Peyer's patch (tissue), 4 donors: Measurements from ENCODE around the gene NIPBL. TPM values are rescaled to one million over a fixed set of nuclear protein-coding genes. Genes with fewer than 3 reads are reported as not detected.

Experiments
- DNase-seq, 3 donors: peaks; one replicate each; pipeline ENCODE4 v3.0.0-alpha.2; 2017 to 2019
- H3K27ac ChIP-seq, 4 donors: fragments of 200-600 bp; sonication (generic); one replicate each; pipeline ENCODE4 v1.5.1; 2016 to 2019
- H3K27me3 ChIP-seq, 2 donors: fragments of 200-600 bp; sonication (generic); one replicate each; pipeline ENCODE4 v1.5.1; 2019
- H3K36me3 ChIP-seq, 3 donors: fragments of 200-600 bp; sonication (generic); one replicate each; pipeline ENCODE4 v1.5.1; 2016 to 2019
- H3K4me1 ChIP-seq, 4 donors: fragments of 200-600 bp; sonication (generic); one replicate each; pipeline ENCODE4 v1.5.1; 2016 to 2019
- H3K4me3 ChIP-seq, 4 donors: fragments of 200-600 bp; sonication (generic); 1 replicate in 3 of 4; 2 replicates in 1 of 4; pipeline ENCODE4 v1.5.1; 2016 to 2019; ENCODE audit warnings: mild to moderate bottlenecking in 1 of 4
- H3K9me3 ChIP-seq, 4 donors: fragments of 200-600 bp; sonication (generic); one replicate each; pipeline ENCODE4 v1.5.1; 2016 to 2019; ENCODE audit warnings: mild to moderate bottlenecking in 1 of 4
- POLR2A ChIP-seq, 2 donors: fragments of 450-650 bp; IDR thresholded peaks; one replicate each; pipeline ENCODE4 v1.5.1; 2017; ENCODE audit warnings: antibody characterized with exemption in 2 of 2, mild to moderate bottlenecking in 2 of 2, moderate library complexity in 2 of 2
- total RNA-seq, 4 donors: library from RNA; depleted of rRNA; stranded (reverse); fragments of >200 nt; gene quantifications; one replicate each; pipeline ENCODE4 v1.1.0, GENCODE V29; 2016
- TF ChIP-seq, protein P1 (sequence below), 6 experiments: fragments of 450-650 bp in 4 of 6; fragments of 200-600 bp in 2 of 6; sonication (generic) in 1 of 6; IDR thresholded peaks; one replicate each; pipeline ENCODE4 v1.5.1; 2017 to 2019; ENCODE audit warnings: antibody characterized with exemption in 6 of 6, mild to moderate bottlenecking in 3 of 6, moderate library complexity in 1 of 6

The NIPBL gene
- total RNA-seq, 4 donors from 2014 or later = 48.7 to 109 (median 68.8) TPM

DNA sequence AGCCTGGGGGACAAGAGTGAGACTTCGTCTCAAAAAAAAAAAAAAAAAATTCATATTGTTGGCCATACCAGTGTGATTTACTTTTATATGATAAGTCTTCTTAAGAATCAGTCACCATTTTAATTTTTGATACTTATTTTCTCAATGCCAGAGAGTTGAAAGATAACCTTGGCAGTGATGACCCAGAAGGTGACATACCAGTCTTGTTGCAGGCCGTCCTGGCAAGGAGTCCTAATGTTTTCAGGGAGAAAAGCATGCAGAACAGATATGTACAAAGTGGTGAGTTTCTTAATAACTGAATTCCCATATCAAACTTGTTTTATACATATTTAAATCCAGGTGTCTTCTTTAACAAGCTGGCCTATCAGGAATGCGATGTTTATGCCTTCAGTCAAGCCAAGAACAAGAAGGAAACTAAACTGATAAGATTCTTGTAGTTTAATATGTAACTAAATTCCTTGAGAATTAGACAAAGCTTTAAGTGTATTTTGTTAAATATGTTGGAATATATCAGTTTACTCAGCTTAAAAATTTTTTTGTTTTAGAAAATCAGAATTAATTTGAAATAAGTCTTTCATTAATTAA, 81.5 kb downstream of the NIPBL start:
- Histone ChIP-seq H3K27ac (no peak overlapping the region), H3K9me3 (no peaks in the 10 kb centered on the region), H3K36me3 (peaks cover 0 to 47% (median 0%) of the 10 kb centered on the region in 3 donors), H3K4me3 (no peak overlapping the region), H3K4me1 (no peaks in the 10 kb centered on the region), H3K27me3 (no peaks in the 10 kb centered on the region)
- no peak for DNase-seq
- TF ChIP-seq, protein P1, sequence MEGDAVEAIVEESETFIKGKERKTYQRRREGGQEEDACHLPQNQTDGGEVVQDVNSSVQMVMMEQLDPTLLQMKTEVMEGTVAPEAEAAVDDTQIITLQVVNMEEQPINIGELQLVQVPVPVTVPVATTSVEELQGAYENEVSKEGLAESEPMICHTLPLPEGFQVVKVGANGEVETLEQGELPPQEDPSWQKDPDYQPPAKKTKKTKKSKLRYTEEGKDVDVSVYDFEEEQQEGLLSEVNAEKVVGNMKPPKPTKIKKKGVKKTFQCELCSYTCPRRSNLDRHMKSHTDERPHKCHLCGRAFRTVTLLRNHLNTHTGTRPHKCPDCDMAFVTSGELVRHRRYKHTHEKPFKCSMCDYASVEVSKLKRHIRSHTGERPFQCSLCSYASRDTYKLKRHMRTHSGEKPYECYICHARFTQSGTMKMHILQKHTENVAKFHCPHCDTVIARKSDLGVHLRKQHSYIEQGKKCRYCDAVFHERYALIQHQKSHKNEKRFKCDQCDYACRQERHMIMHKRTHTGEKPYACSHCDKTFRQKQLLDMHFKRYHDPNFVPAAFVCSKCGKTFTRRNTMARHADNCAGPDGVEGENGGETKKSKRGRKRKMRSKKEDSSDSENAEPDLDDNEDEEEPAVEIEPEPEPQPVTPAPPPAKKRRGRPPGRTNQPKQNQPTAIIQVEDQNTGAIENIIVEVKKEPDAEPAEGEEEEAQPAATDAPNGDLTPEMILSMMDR (IDR thresholded peaks at IDR 0.05) = no peak
- TF ChIP-seq POLR2A (IDR thresholded peaks at IDR 0.05) = no peak

DNA sequence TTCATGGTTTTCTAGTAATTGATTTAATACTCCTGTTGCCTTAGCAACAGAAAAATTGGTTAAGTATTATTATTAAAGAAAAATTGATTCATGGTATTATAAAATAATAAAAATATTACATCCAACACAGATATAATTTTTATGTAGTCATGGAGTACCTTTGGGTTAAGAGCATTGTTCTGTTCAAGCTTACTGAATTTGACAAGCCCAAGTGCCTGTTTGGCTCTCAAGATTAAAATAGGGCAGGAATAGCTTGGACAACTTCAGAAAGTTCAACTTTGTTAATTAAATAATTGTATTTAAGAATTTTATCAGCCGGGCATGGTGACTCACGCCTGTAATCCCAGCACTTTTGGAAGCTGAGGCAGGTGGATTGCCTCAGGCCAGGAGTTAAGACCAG, 82.0 kb downstream of the NIPBL start:
- H3K27me3 ChIP-seq = no peaks in the 10 kb centered on the region

DNA sequence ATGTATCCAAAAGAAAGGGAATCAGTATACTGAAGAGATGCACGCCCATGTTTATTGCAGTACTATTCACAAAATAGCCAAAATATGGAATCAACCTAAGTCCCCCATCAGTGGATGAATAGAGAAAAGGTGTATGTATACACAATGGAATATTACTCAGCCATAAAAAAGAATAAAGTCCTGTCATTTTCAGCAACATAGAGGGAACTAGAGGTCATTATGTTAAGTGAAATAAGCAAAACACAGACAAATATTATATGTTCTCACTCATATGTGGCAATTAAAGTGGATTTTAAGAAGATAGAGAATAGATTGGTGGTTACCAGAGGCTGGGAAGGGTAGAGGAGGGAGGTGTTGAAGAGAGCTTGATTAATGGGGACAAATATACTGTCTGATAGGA, 88.6 kb downstream of the NIPBL start:
- Histone ChIP-seq H3K36me3 (peaks cover 0 to 59% (median 0%) of the 10 kb centered on the region in 3 donors), H3K4me1 (no peaks in the 10 kb centered on the region), H3K4me3 (no peak overlapping the region), H3K27me3 (no peaks in the 10 kb centered on the region), H3K27ac (no peak overlapping the region), H3K9me3 (no peaks in the 10 kb centered on the region)
- TF ChIP-seq POLR2A (IDR thresholded peaks at IDR 0.05) = no peak
- TF ChIP-seq, protein P1 (IDR thresholded peaks at IDR 0.05) = no peak
- no peak for DNase-seq

More for the DNA sequence above, 82.0 kb downstream of the NIPBL start:
- Histone ChIP-seq H3K9me3 (no peaks in the 10 kb centered on the region), H3K36me3 (peaks cover 0 to 51% (median 0%) of the 10 kb centered on the region in 3 donors), H3K4me1 (no peaks in the 10 kb centered on the region), H3K4me3 (no peak overlapping the region), H3K27ac (no peak overlapping the region)
- TF ChIP-seq, protein P1 (IDR thresholded peaks at IDR 0.05) = no peak
- TF ChIP-seq POLR2A (IDR thresholded peaks at IDR 0.05) = no peak
- DNase-seq = no peak

DNA sequence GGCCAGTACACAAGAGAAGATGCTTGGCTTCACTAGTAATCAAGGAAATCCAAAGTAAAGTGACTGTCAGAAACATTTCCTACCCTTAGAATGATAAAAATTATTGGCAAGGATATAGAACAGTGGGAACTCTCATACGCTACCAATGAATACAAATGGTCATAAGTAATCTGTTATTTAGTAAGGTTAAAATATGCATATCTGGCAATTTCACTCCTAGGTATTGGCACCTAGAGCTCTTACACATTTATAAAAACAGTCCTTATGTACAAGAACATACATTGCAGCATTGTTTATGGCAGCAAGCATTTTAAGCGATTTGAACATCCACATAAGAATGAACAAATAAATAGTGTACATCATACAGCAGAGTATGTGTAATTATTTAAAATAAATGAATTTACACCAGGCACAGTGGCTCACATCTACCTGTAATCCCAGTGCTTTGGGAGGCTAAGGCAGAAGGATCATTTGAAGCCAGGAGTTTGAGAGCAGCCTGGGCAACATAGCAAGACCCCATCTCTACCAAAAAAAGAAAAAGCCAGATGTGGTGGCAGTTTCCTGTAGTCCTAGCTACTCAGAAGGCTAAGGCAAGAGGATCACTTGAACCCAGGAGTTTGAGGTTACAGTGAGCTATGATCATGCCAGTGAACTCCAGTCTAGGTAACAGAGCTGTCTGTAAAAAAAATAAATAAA, 93.3 kb downstream of the NIPBL start:
- H3K9me3 ChIP-seq = no peaks in the 10 kb centered on the region
- TF ChIP-seq, protein P1 (IDR thresholded peaks at IDR 0.05) = no peak
- no peak for TF ChIP-seq POLR2A (IDR thresholded peaks at IDR 0.05)
- H3K27me3 ChIP-seq = no peaks in the 10 kb centered on the region
- peaks cover 0 to 61% (median 0%) of the 10 kb centered on the region in 3 donors for H3K36me3 ChIP-seq
- no peaks in the 10 kb centered on the region for H3K4me1 ChIP-seq
- H3K27ac ChIP-seq = no peak overlapping the region
- no peak for DNase-seq
- no peak overlapping the region for H3K4me3 ChIP-seq

DNA sequence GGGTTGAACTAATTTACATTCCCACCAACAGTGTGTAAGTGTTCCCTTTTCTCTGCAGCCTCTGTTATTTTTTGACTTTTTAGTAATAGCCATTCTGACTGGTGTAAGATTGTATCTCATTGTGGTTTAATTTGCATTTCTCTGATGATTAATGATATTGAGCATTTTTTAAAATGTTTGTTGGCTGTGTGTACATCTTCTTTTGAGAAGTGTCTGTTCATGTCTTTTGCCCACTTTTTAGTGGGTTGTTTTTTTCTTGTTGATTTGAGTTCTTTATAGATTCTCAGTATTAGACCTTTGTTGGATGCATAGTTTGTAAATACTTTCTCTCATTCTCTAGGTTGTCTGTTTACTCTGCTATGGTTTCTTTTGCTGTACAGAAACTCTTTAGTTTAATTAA, 101.6 kb downstream of the NIPBL start:
- TF ChIP-seq POLR2A (IDR thresholded peaks at IDR 0.05) = no peak
- TF ChIP-seq, protein P1 (IDR thresholded peaks at IDR 0.05) = no peak
- H3K9me3 ChIP-seq = no peaks in the 10 kb centered on the region
- H3K27ac ChIP-seq = no peak overlapping the region
- no peak overlapping the region for H3K4me3 ChIP-seq
- H3K27me3 ChIP-seq = no peaks in the 10 kb centered on the region
- no peaks in the 10 kb centered on the region for H3K4me1 ChIP-seq
- DNase-seq = no peak
- H3K36me3 ChIP-seq = peaks cover 0 to 32% (median 0%) of the 10 kb centered on the region in 3 donors
